Calu3 (cell line): ENCODE measurements around the gene LST1. TPM values are rescaled to one million over a fixed set of nuclear protein-coding genes. Genes with fewer than 3 reads are reported as not detected.
A peak's percentile ranks its signal among the peaks of the same experiment; 100 is the strongest.

ENCODE experiments used
- BruUV-seq: library from RNA; stranded (reverse); fragments of 400-500 nt; replicated peaks from 2 replicates; lab custom pipeline; 2021; lab: Mats Ljungman, UMichigan
- CTCF ChIA-PET: fragments of 300-600 bp; sonication (Branson Sonifier 250); formaldehyde crosslinking; loops from one replicate; lab custom pipeline; 2022; ENCODE audit warnings: antibody characterized with exemption; lab: Charles Lee
- DNase-seq: peaks from one replicate; pipeline ENCODE4 v3.0.0; 2022
- H3K27ac Mint-ChIP-seq: one replicate; pipeline ENCODE4 v1.8.0; 2022; ENCODE audit warnings: mixed read lengths; ENCODE audit not compliant: unreplicated experiment
- H3K27me3 Mint-ChIP-seq: one replicate; pipeline ENCODE4 v1.8.0; 2022; ENCODE audit warnings: mixed read lengths; ENCODE audit not compliant: unreplicated experiment
- H3K36me3 Mint-ChIP-seq: one replicate; pipeline ENCODE4 v1.8.0; 2022; ENCODE audit warnings: mild to moderate bottlenecking, moderate library complexity, mixed read lengths; ENCODE audit not compliant: insufficient read depth, unreplicated experiment
- H3K4me1 Mint-ChIP-seq: one replicate; pipeline ENCODE4 v1.8.0; 2022; ENCODE audit warnings: mild to moderate bottlenecking, low read depth, mixed read lengths; ENCODE audit not compliant: unreplicated experiment
- H3K4me3 Mint-ChIP-seq: one replicate; pipeline ENCODE4 v1.8.0; 2022; ENCODE audit warnings: mild to moderate bottlenecking, low read depth, moderate library complexity, mixed read lengths; ENCODE audit not compliant: unreplicated experiment
- H3K9me3 Mint-ChIP-seq: one replicate; pipeline ENCODE4 v1.8.0; 2022; ENCODE audit warnings: low read depth, mixed read lengths; ENCODE audit not compliant: unreplicated experiment
- intact Hi-C: fragments of 100-400 bp; cut with micrococcal nuclease; formaldehyde crosslinking; loops from one replicate; pipeline ENCODE4 v1.10.0; 2022; ENCODE audit not compliant: unreplicated experiment
- total RNA-seq: library from RNA; stranded (reverse); gene quantifications from 2 replicates; pipeline ENCODE4 v1.2.3, GENCODE V29; 2022
- TF ChIP-seq, protein P1 (sequence below): fragments of 200-600 bp; IDR thresholded peaks from one replicate; pipeline ENCODE4 v1.8.0; 2022; ENCODE audit warnings: antibody characterized with exemption; ENCODE audit not compliant: unreplicated experiment

Gene LST1
- total RNA-seq, 1 experiment from 2014 or later = 0.94 TPM

- peak; percentile 98 for DNase-seq
- Mint-ChIP-seq H3K36me3 (peaks cover 57% of the 10 kb centered on the region), H3K27me3 (no peaks in the 10 kb centered on the region), H3K9me3 (no peaks in the 10 kb centered on the region), H3K27ac (peak within 1 kb of the TSS; percentile 43), H3K4me1 (peaks cover 17% of the 10 kb centered on the region), H3K4me3 (peak within 1 kb of the TSS; percentile 71)
- no TSS peak for BruUV-seq
- intact Hi-C loops = loop anchor here (1.0 to 5.0 kb wide), 2 partner anchors 52 to 144 kb away; partner anchors contain the start of gene MICA
- CTCF ChIA-PET = interaction anchor here (0.5 to 3.4 kb wide), 10 partner anchors 29 to 892 kb away, joined by 3 to 54 read pairs (median 4); partner anchors contain the start of genes ABHD16A and TNF
- TF ChIP-seq, protein P1, sequence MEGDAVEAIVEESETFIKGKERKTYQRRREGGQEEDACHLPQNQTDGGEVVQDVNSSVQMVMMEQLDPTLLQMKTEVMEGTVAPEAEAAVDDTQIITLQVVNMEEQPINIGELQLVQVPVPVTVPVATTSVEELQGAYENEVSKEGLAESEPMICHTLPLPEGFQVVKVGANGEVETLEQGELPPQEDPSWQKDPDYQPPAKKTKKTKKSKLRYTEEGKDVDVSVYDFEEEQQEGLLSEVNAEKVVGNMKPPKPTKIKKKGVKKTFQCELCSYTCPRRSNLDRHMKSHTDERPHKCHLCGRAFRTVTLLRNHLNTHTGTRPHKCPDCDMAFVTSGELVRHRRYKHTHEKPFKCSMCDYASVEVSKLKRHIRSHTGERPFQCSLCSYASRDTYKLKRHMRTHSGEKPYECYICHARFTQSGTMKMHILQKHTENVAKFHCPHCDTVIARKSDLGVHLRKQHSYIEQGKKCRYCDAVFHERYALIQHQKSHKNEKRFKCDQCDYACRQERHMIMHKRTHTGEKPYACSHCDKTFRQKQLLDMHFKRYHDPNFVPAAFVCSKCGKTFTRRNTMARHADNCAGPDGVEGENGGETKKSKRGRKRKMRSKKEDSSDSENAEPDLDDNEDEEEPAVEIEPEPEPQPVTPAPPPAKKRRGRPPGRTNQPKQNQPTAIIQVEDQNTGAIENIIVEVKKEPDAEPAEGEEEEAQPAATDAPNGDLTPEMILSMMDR = peak; percentile 96
Measured at GRCh38 chr6:31546339-31546957, 39.6 kb upstream of the LST1 start, which contains the start of gene ATP6V1G2. Gene ATP6V1G2, minus strand, starts transcription at chr6:31546608. Its CDS starts 49 bp downstream, at chr6:31546559.

GRCh38 chr6:31546958-31547726 is 38.9 kb upstream of the LST1 start, which contains the start of gene NFKBIL1:
Gene NFKBIL1, plus strand, starts transcription at chr6:31547608. Its CDS starts 87 bp downstream, at chr6:31547695.
- CTCF ChIA-PET = interaction anchor here (0.7 to 3.4 kb wide), 12 partner anchors 28 to 892 kb away, joined by 3 to 54 read pairs (median 4); partner anchors contain the start of genes ABHD16A, LTB, NCR3 and TNF
- TF ChIP-seq, protein P1 = no peak
- Mint-ChIP-seq H3K27ac (peak within 1 kb of the TSS; percentile 43), H3K4me1 (peaks cover 17% of the 10 kb centered on the region), H3K36me3 (peaks cover 54% of the 10 kb centered on the region), H3K9me3 (no peaks in the 10 kb centered on the region), H3K4me3 (peak within 1 kb of the TSS; percentile 71), H3K27me3 (no peaks in the 10 kb centered on the region)
- peak; percentile 98 for DNase-seq
- intact Hi-C loops = loop anchor here (1.0 to 5.0 kb wide), 2 partner anchors 51 to 145 kb away; partner anchors contain the start of gene MICA
- no TSS peak for BruUV-seq

GRCh38 chr6:31547727-31548543 is 38.1 kb upstream of the LST1 start:
- H3K36me3 Mint-ChIP-seq = peaks cover 54% of the 10 kb centered on the region
- intact Hi-C loops = loop anchor here (5.0 kb wide), 1 partner anchor 146 kb away; the partner anchor contains the start of gene MICA
- H3K27me3 Mint-ChIP-seq = no peaks in the 10 kb centered on the region
- no peak for DNase-seq
- H3K4me1 Mint-ChIP-seq = peaks cover 17% of the 10 kb centered on the region
- peak overlapping the region; percentile 71 for H3K4me3 Mint-ChIP-seq
- H3K9me3 Mint-ChIP-seq = no peaks in the 10 kb centered on the region
- peak overlapping the region; percentile 43 for H3K27ac Mint-ChIP-seq
- CTCF ChIA-PET = interaction anchor here (0.5 to 4.1 kb wide), 13 partner anchors 10 to 224 kb away, joined by 3 to 84 read pairs (median 5); partner anchors contain the start of genes LTB, NCR3 and TNF
- TF ChIP-seq, protein P1 = no peak
- TSS peak; percentile 49 for BruUV-seq

DNA sequence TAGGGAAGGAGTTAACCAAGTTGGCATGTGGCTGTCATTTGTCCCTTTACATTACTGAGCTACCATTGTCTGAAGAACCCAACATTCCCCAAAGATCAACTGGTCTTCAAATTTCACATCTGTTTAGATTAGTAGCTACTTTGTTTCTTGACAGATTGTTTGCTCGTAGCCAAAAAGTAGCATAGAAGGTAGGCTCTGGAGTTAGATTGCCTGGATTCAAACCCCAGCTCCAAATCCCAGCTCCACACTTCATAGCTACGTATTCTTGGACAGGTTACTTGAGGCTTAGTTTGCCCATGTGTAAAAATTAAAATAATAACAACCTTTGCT is 37.6 kb upstream of the LST1 start:
- CTCF ChIA-PET = interaction anchor here (0.5 to 4.1 kb wide), 6 partner anchors 10 to 61 kb away, joined by 3 to 84 read pairs (median 5); partner anchors contain the start of gene NCR3
- H3K9me3 Mint-ChIP-seq = no peaks in the 10 kb centered on the region
- TF ChIP-seq, protein P1 = no peak
- DNase-seq = no peak
- peak overlapping the region; percentile 43 for H3K27ac Mint-ChIP-seq
- peaks cover 17% of the 10 kb centered on the region for H3K4me1 Mint-ChIP-seq
- no TSS peak for BruUV-seq
- no peaks in the 10 kb centered on the region for H3K27me3 Mint-ChIP-seq
- peaks cover 60% of the 10 kb centered on the region for H3K36me3 Mint-ChIP-seq
- H3K4me3 Mint-ChIP-seq = peak overlapping the region; percentile 71
- intact Hi-C loops = loop anchor here (5.0 kb wide), 1 partner anchor 146 kb away; the partner anchor contains the start of gene MICA
